GM23338 (cell line): ENCODE measurements around the gene IL17A. TPM values are rescaled to one million over a fixed set of nuclear protein-coding genes. Genes with fewer than 3 reads are reported as not detected.

Experiments used
- ATAC-seq: fragments of 200-7000 bp; cut with Tn5 transposase; 3 replicates; pipeline ENCODE4 v1.9.1; 2020
- DNase-seq: peaks from one replicate; pipeline ENCODE4 v3.0.0-alpha.2; 2015; ENCODE audit warnings: low spot score
- H2AFZ ChIP-seq: fragments of 200-600 bp; sonication (generic); 2 replicates; pipeline ENCODE4 v1.8.0; 2016; ENCODE audit warnings: antibody characterized with exemption, mild to moderate bottlenecking, moderate library complexity
- H3F3A ChIP-seq: fragments of 200-600 bp; sonication (generic); replicated peaks from 2 replicates; pipeline ENCODE4 v1.8.0; 2017; ENCODE audit warnings: antibody characterized with exemption, mixed run types, low read depth
- H3K27ac ChIP-seq: fragments of 200-600 bp; sonication (generic); 2 replicates; pipeline ENCODE4 v1.6.1; 2016; ENCODE audit warnings: low read depth
- H3K27me3 ChIP-seq: fragments of 200-600 bp; sonication (generic); 2 replicates; pipeline ENCODE4 v1.8.0; 2016; ENCODE audit warnings: mild to moderate bottlenecking, mixed run types, moderate library complexity; ENCODE audit not compliant: insufficient read depth
- H3K36me3 ChIP-seq: fragments of 200-600 bp; sonication (generic); 2 replicates; pipeline ENCODE4 v1.8.0; 2016; ENCODE audit warnings: mild to moderate bottlenecking; ENCODE audit not compliant: insufficient read depth
- H3K4me1 ChIP-seq: fragments of 200-600 bp; sonication (generic); 2 replicates; pipeline ENCODE4 v1.8.0; 2016; ENCODE audit warnings: mild to moderate bottlenecking, moderate library complexity; ENCODE audit not compliant: insufficient read depth
- H3K4me2 ChIP-seq: fragments of 200-600 bp; sonication (generic); 2 replicates; pipeline ENCODE4 v1.7.1; 2017; ENCODE audit warnings: mixed run types
- H3K4me3 ChIP-seq: fragments of 200-600 bp; sonication (generic); 2 replicates; pipeline ENCODE4 v1.6.1; 2016; ENCODE audit warnings: mixed run types
- H3K79me2 ChIP-seq: fragments of 200-600 bp; sonication (generic); replicated peaks from 2 replicates; pipeline ENCODE4 v1.8.0; 2017; ENCODE audit warnings: mild to moderate bottlenecking; ENCODE audit not compliant: insufficient read depth
- H3K9me2 ChIP-seq: fragments of 200-600 bp; sonication (generic); 2 replicates; pipeline ENCODE4 v1.8.0; 2017; ENCODE audit not compliant: insufficient read depth
- H4K20me1 ChIP-seq: fragments of 200-600 bp; sonication (generic); replicated peaks from 2 replicates; pipeline ENCODE4 v1.8.0; 2017; ENCODE audit warnings: mild to moderate bottlenecking; ENCODE audit not compliant: insufficient read depth
- H3K27ac Mint-ChIP-seq: 2 replicates; pipeline ENCODE4 v1.8.0; 2020; ENCODE audit warnings: inconsistent platforms, mild to moderate bottlenecking, moderate library complexity, mixed read lengths
- H3K27me3 Mint-ChIP-seq: 3 replicates; pipeline ENCODE4 v1.8.0; 2022; ENCODE audit warnings: low read depth, mild to moderate bottlenecking, moderate library complexity, mixed read lengths, inconsistent platforms; ENCODE audit not compliant: insufficient read depth, poor library complexity
- H3K36me3 Mint-ChIP-seq: 3 replicates; pipeline ENCODE4 v1.8.0; 2021; ENCODE audit warnings: low read depth, mild to moderate bottlenecking, inconsistent platforms, moderate library complexity, mixed read lengths
- H3K4me1 Mint-ChIP-seq: 3 replicates; pipeline ENCODE4 v1.8.0; 2020; ENCODE audit warnings: mild to moderate bottlenecking, inconsistent platforms, mixed read lengths
- H3K4me3 Mint-ChIP-seq: 3 replicates; pipeline ENCODE4 v1.8.0; 2021; ENCODE audit warnings: moderate library complexity, mild to moderate bottlenecking, inconsistent platforms, mixed read lengths
- H3K9me3 Mint-ChIP-seq: 3 replicates; pipeline ENCODE4 v1.8.0; 2020; ENCODE audit warnings: moderate library complexity, mild to moderate bottlenecking, inconsistent platforms, mixed read lengths
- CREB1 ChIP-seq: fragments of 250-450 bp; sonication (Bioruptor Pico); IDR thresholded peaks from 2 replicates; pipeline ENCODE4 v1.5.0; 2020; ENCODE audit warnings: low read depth, mild to moderate bottlenecking, moderate library complexity
- EZH2 ChIP-seq: fragments of 200-600 bp; sonication (generic); IDR thresholded peaks from one replicate; pipeline ENCODE4 v1.8.0; 2017; ENCODE audit warnings: antibody characterized with exemption, mild to moderate bottlenecking, low read depth; ENCODE audit not compliant: unreplicated experiment
- JUNB ChIP-seq: IDR thresholded peaks from one replicate; pipeline ENCODE4 v1.6.1; 2016; ENCODE audit warnings: antibody characterized with exemption; ENCODE audit not compliant: unreplicated experiment
- NANOG ChIP-seq: IDR thresholded peaks from 2 replicates; pipeline ENCODE4 v1.6.1; 2016; ENCODE audit warnings: antibody characterized with exemption, borderline replicate concordance
- POLR2AphosphoS5 ChIP-seq: IDR thresholded peaks from 2 replicates; pipeline ENCODE4 v1.6.1; 2016; ENCODE audit warnings: antibody characterized with exemption, low read depth
- REST ChIP-seq: IDR thresholded peaks from one replicate; pipeline ENCODE4 v1.6.1; 2018; ENCODE audit warnings: antibody characterized with exemption; ENCODE audit not compliant: unreplicated experiment
- STAT1 ChIP-seq: IDR thresholded peaks from one replicate; pipeline ENCODE4 v1.6.1; 2016; ENCODE audit warnings: antibody characterized with exemption; ENCODE audit not compliant: unreplicated experiment
- ZNF331 ChIP-seq: fragments of 250-450 bp; sonication (Bioruptor Pico); IDR thresholded peaks from 2 replicates; pipeline ENCODE4 v1.5.0; 2020; ENCODE audit warnings: low read depth, mild to moderate bottlenecking, moderate library complexity
- ZNF462 ChIP-seq: fragments of 250-450 bp; sonication (Bioruptor Pico); IDR thresholded peaks from 2 replicates; pipeline ENCODE4 v1.5.0; 2020; ENCODE audit warnings: mild to moderate bottlenecking, moderate library complexity
- polyA plus RNA-seq: library from polyadenylated mRNA; unstranded; fragments of >200 nt; fragmentation: Nextera tagmentation; extraction: Ambion mirVana; gene quantifications from 2 replicates; pipeline ENCODE4 v1.2.1, GENCODE V29; 2016
- total RNA-seq: library from RNA; depleted of rRNA; stranded (reverse); fragments of >200 nt; shearing (Covaris generic); gene quantifications from 2 replicates; pipeline ENCODE4 v1.2.3, GENCODE V29; 2014

The IL17A gene
- total and polyA plus RNA-seq, 2 experiments from 2014 or later: not detected

- TF ChIP-seq ZNF462 (CRISPR knock-in tag): no peak
Observed at GRCh38 chr6:52164319-52165094, 21.7 kb upstream of the IL17A start (continued).

GRCh38 chr6:52167267-52167666 lies 18.9 kb upstream of the IL17A start:
- H2AFZ ChIP-seq: no peak overlapping the region
- H4K20me1 ChIP-seq: no peaks in the 10 kb centered on the region
- no peaks in the 10 kb centered on the region for H3K27me3 ChIP-seq
- DNase-seq (no peak), ATAC-seq (no peak)
- H3K4me2 ChIP-seq: no peak overlapping the region
- no peaks in the 10 kb centered on the region for H3K36me3 ChIP-seq
- H3K9me3 Mint-ChIP-seq: peaks cover 17% of the 10 kb centered on the region
- no peak overlapping the region for H3K27ac ChIP-seq
- H3K36me3 Mint-ChIP-seq: peaks cover 7% of the 10 kb centered on the region; the same call in 2 of the 3 replicates
- no peak overlapping the region for H3K4me3 Mint-ChIP-seq
- H3K4me1 ChIP-seq: no peaks in the 10 kb centered on the region
- H3K4me3 ChIP-seq: no peak overlapping the region
- H3K4me1 Mint-ChIP-seq: no peaks in the 10 kb centered on the region; the same call in 1 of the 3 replicates
- no peaks in the 10 kb centered on the region for H3F3A ChIP-seq
- H3K79me2 ChIP-seq: no peaks in the 10 kb centered on the region
- peaks cover 1% of the 10 kb centered on the region for H3K27me3 Mint-ChIP-seq
- H3K9me2 ChIP-seq: no peaks in the 10 kb centered on the region
- H3K27ac Mint-ChIP-seq: no peak overlapping the region
- TF ChIP-seq NANOG (no peak), REST (no peak), STAT1 (no peak), CREB1 (CRISPR knock-in tag) (no peak), POLR2AphosphoS5 (no peak), JUNB (no peak), EZH2 (no peak), ZNF331 (CRISPR knock-in tag) (no peak)
